OCI-LY7 (cell line): ENCODE results near the gene USP37. TPM values are rescaled to one million over a fixed set of nuclear protein-coding genes. Genes with fewer than 3 reads are reported as not detected.

ENCODE experiments used
- BruUV-seq: library from RNA; stranded (reverse); fragments of 400-500 nt; replicated peaks from 2 replicates; lab custom pipeline; 2021; lab: Mats Ljungman, UMichigan
- CTCF ChIA-PET: fragments of 300-600 bp; sonication (Branson Sonifier 250); formaldehyde crosslinking; loops from one replicate; lab custom pipeline; 2022; ENCODE audit warnings: antibody characterized with exemption; ENCODE audit not compliant: unreplicated experiment; lab: Charles Lee
- POLR2A ChIA-PET: fragments of 300-600 bp; sonication (Branson Sonifier 250); formaldehyde crosslinking; loops from one replicate; lab custom pipeline; 2022; ENCODE audit warnings: antibody characterized with exemption; lab: Charles Lee
- DNase-seq: peaks from one replicate; pipeline ENCODE4 v3.0.0-alpha.2; 2015; ENCODE audit warnings: low spot score
- H2AFZ ChIP-seq: fragments of 200-600 bp; sonication (generic), shearing (Covaris generic); 2 replicates; pipeline ENCODE4 v1.6.1; 2014; ENCODE audit warnings: mild to moderate bottlenecking, antibody characterized with exemption, low read length, moderate library complexity
- H3K27ac ChIP-seq: fragments of 200-600 bp; sonication (generic); 2 replicates; pipeline ENCODE4 v1.5.1; 2014; ENCODE audit warnings: mixed run types, low read depth, mild to moderate bottlenecking, moderate library complexity, low read length, inconsistent platforms; ENCODE audit not compliant: poor library complexity, severe bottlenecking
- H3K36me3 ChIP-seq: fragments of 200-600 bp; sonication (generic); 2 replicates; pipeline ENCODE4 v1.6.1; 2014; ENCODE audit warnings: mild to moderate bottlenecking, antibody characterized with exemption, low read length, moderate library complexity, mixed read lengths; ENCODE audit not compliant: insufficient read depth
- H3K4me1 ChIP-seq: fragments of 200-600 bp; sonication (generic); 2 replicates; pipeline ENCODE4 v1.5.1; 2014; ENCODE audit warnings: mild to moderate bottlenecking, low read length; ENCODE audit not compliant: insufficient read depth, poor library complexity, severe bottlenecking
- H3K4me2 ChIP-seq: fragments of 200-600 bp; sonication (generic); 2 replicates; pipeline ENCODE4 v1.6.1; 2014; ENCODE audit warnings: mild to moderate bottlenecking, low read length
- H3K4me3 ChIP-seq: fragments of 200-600 bp; sonication (generic); 2 replicates; pipeline ENCODE4 v1.5.1; 2014; ENCODE audit warnings: mild to moderate bottlenecking, low read depth, low read length; ENCODE audit not compliant: poor library complexity, severe bottlenecking
- H3K79me2 ChIP-seq: fragments of 200-600 bp; sonication (generic); 2 replicates; pipeline ENCODE4 v1.6.1; 2016; ENCODE audit warnings: low read depth, mild to moderate bottlenecking, low read length, moderate library complexity, mixed read lengths; ENCODE audit not compliant: insufficient read depth
- H3K9me2 ChIP-seq: fragments of 200-600 bp; sonication (generic); 2 replicates; pipeline ENCODE4 v1.6.1; 2016; ENCODE audit warnings: mild to moderate bottlenecking, low read length, mixed read lengths; ENCODE audit not compliant: insufficient read depth
- H3K9me3 ChIP-seq: fragments of 200-600 bp; sonication (generic); 2 replicates; pipeline ENCODE4 v1.6.1; 2014; ENCODE audit warnings: mild to moderate bottlenecking, mixed run types, low read length, mixed read lengths
- H4K20me1 ChIP-seq: fragments of 200-600 bp; sonication (generic); 2 replicates; pipeline ENCODE4 v1.6.1; 2014; ENCODE audit warnings: mild to moderate bottlenecking, antibody characterized with exemption, low read length, moderate library complexity, mixed read lengths; ENCODE audit not compliant: insufficient read depth
- CTCF ChIP-seq: fragments of 200-600 bp; sonication (generic); conservative IDR thresholded peaks from 2 replicates; pipeline ENCODE4 v1.5.1; 2014; ENCODE audit warnings: mild to moderate bottlenecking, antibody characterized with exemption, low read length, moderate library complexity, mixed read lengths
- EZH2phosphoT487 ChIP-seq: fragments of 200-600 bp; sonication (generic); IDR thresholded peaks from 2 replicates; pipeline ENCODE4 v1.6.1; 2018; ENCODE audit warnings: low read depth, borderline replicate concordance, mild to moderate bottlenecking, mixed run types, antibody characterized with exemption, low read length, moderate library complexity, mixed read lengths
- intact Hi-C: fragments of 100-400 bp; cut with micrococcal nuclease; formaldehyde crosslinking; loops from one replicate; pipeline ENCODE4 v1.10.0; 2022; ENCODE audit not compliant: unreplicated experiment
- total RNA-seq, 2 experiments: library from RNA; depleted of rRNA in 1 of 2; stranded (reverse); fragments of >200 nt in 1 of 2; shearing (Covaris generic) in 1 of 2; gene quantifications; 2 replicates each; pipeline ENCODE4 v1.2.3, GENCODE V29; 2014 to 2022

Gene USP37
- total RNA-seq, 2 experiments from 2014 or later, result 23.3 to 32.4 TPM

DNA sequence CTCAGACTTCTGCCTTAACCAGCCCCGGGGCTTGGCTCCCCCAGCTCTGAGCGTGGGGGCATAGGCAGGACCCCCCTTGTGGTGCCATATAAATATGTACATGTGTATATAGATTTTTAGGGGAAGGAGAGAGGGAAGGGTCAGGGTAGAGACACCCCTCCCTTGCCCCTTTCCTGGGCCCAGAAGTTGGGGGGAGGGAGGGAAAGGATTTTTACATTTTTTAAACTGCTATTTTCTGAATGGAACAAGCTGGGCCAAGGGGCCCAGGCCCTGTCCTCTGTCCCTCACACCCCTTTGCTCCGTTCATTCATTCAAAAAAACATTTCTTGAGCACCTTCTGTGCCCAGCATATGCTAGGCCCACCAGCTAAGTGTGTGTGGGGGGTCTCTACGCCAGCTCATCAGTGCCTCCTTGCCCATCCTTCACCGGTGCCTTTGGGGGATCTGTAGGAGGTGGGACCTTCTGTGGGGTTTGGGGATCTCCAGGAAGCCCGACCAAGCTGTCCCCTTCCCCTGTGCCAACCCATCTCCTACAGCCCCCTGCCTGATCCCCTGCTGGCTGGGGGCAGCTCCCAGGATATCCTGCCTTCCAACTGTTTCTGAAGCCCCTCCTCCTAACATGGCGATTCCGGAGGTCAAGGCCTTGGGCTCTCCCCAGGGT is 162.9 kb downstream of the USP37 start:
- intact Hi-C loops, result no loop called here
- Histone ChIP-seq H3K36me3 (peaks cover 42% of the 10 kb centered on the region), H3K79me2 (peaks cover 16% of the 10 kb centered on the region), H3K4me3 (peak overlapping the region; percentile 60), H3K27ac (peak overlapping the region; percentile 81), H3K4me2 (peak overlapping the region; percentile 90), H2AFZ (no peak overlapping the region), H3K9me3 (no peaks in the 10 kb centered on the region), H4K20me1 (no peaks in the 10 kb centered on the region), H3K9me2 (no peaks in the 10 kb centered on the region), H3K4me1 (peaks cover 58% of the 10 kb centered on the region)
- BruUV-seq, result TSS peak; percentile 65
- CTCF ChIA-PET, result interaction anchor here (1.2 kb wide), 1 partner anchor 60 kb away, joined by 3 read pairs; no protein-coding TSS in a partner anchor
- POLR2A ChIA-PET, result interaction anchor here (1.3 kb wide), 1 partner anchor 35 kb away, joined by 3 read pairs; no protein-coding TSS in a partner anchor
- TF ChIP-seq CTCF (no peak), EZH2phosphoT487 (no peak)
- DNase-seq, result no peak

DNA sequence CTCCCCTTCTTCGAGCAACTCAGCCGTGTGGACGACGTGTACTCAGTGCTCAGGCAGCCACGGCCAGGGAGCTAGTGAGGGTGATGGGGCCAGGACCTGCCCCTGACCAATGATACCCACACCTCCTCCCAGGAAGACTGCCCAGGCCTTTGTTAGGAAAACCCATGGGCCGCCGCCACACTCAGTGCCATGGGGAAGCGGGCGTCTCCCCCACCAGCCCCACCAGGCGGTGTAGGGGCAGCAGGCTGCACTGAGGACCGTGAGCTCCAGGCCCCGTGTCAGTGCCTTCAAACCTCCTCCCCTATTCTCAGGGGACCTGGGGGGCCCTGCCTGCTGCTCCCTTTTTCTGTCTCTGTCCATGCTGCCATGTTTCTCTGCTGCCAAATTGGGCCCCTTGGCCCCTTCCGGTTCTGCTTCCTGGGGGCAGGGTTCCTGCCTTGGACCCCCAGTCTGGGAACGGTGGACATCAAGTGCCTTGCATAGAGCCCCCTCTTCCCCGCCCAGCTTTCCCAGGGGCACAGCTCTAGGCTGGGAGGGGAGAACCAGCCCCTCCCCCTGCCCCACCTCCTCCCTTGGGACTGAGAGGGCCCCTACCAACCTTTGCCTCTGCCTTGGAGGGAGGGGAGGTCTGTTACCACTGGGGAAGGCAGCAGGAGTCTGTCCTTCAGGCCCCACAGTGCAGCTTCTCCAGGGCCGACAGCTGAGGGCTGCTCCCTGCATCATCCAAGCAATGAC is 163.6 kb downstream of the USP37 start:
- H3K4me2 ChIP-seq, result peak overlapping the region; percentile 90
- no peak overlapping the region for H2AFZ ChIP-seq
- H3K4me1 ChIP-seq, result peaks cover 58% of the 10 kb centered on the region
- peaks cover 19% of the 10 kb centered on the region for H3K79me2 ChIP-seq
- peak overlapping the region; percentile 81 for H3K27ac ChIP-seq
- H4K20me1 ChIP-seq, result no peaks in the 10 kb centered on the region
- peak; percentile 48 for DNase-seq
- peaks cover 42% of the 10 kb centered on the region for H3K36me3 ChIP-seq
- H3K9me3 ChIP-seq, result no peaks in the 10 kb centered on the region
- no TSS peak for BruUV-seq
- peak overlapping the region; percentile 27 for H3K4me3 ChIP-seq
- ChIA-PET POLR2A (interaction anchor here (0.5 to 1.3 kb wide), 3 partner anchors 34 to 114 kb away, joined by 3 to 4 read pairs (median 4); no protein-coding TSS in a partner anchor), CTCF (interaction anchor here (1.2 kb wide), 1 partner anchor 60 kb away, joined by 3 read pairs; no protein-coding TSS in a partner anchor)
- no peak for TF ChIP-seq CTCF
- TF ChIP-seq EZH2phosphoT487, result no peak
- no peaks in the 10 kb centered on the region for H3K9me2 ChIP-seq
- intact Hi-C loops, result no loop called here
